ENCODE data around the gene HLA-DRA. TPM values are rescaled to one million over a fixed set of nuclear protein-coding genes. Genes with fewer than 3 reads are reported as not detected.

Gene HLA-DRA
- total and polyA plus RNA-seq, 9 of the 15 experiments (the other 6 are each of a cell fraction or from before 2014, with no cell fraction given): 0.18 to 1.8 (median 0.41) TPM; not detected in 4

DNA sequence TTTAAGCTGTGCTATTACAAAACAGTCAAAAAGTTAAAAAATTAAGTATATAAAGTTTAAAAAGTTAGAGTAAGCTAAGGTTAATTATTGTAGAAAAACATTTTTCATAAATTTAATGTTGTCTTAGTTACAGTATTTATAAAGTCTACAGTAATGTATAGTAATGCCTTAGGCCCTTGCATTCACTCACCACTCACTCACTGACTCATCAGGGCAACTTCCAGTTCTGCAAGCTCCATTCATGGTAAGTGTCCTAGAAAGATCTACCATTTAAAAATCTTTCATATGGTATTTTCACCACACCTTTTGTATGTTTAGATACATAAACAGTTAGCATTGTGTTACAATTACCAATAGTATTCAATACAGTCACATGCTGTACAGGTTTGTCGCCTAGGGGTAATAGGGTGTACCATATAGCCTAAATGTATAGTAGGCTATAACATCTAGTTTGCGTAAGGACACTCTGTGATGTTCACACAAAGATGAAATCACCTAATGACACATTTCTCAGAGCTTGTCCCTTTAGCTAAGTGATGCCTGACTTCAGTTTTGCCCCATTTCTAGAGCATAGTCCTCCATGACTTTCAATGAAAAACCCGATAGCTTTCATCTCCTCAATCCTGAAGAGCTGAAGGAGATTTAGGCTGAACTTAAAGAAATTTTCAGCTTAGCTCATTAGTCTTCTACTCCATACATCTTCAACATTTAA lies 14.9 kb upstream of the HLA-DRA start:
- POLR2A ChIA-PET: no interaction called here
- no TSS peak for BruUV-seq (replicated peaks)
- FAIRE-seq: no peak

DNA sequence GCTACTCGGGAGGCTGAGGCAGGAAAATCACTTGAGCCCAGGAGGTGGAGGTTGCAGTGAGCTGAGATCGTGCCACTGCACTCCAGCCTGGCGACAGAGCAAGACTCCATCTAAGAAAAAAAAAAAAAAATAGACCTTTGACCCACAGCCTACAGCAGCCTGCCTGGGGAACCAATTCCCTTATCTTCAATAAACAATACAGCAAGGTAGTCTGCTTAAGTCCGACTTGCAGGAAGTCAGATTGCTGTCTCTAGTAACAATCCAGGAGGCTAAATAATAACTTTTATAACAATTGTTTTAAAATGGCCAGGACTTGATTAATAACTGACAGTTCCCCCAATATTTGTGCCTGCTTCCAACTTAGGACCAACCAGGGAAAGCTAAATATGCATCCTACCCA lies 13.3 kb upstream of the HLA-DRA start:
- H4K20me1 ChIP-seq (replicated peaks; ENCODE audit: control insufficient read depth, insufficient read depth, low read length): no peaks in the 10 kb centered on the region
- H3K4me3 ChIP-seq: no peak overlapping the region
- no TSS peak for BruUV-seq (replicated peaks)

More for the DNA sequence above, 14.9 kb upstream of the HLA-DRA start:
- WGBS (ENCODE audit: insufficient coverage, low coverage, missing lambda C conversion rate): 0% methylated on average over 3 of the region's 3 CpGs
- Histone ChIP-seq H3K4me2 (ENCODE audit: insufficient read depth, low read length) (no peak overlapping the region), H3K27ac (ENCODE audit: extremely low read depth, low read depth, low read length) (no peak overlapping the region), H3K36me3 (ENCODE audit: control insufficient read depth, insufficient read depth, low read length) (no peaks in the 10 kb centered on the region), H3K9me3 (replicated peaks; ENCODE audit: control insufficient read depth, insufficient read depth, low read depth, low read length) (no peaks in the 10 kb centered on the region), H3K9me1 (ENCODE audit: control insufficient read depth, insufficient read depth, low read length) (no peaks in the 10 kb centered on the region), H4K20me1 (replicated peaks; ENCODE audit: control insufficient read depth, insufficient read depth, low read length) (no peaks in the 10 kb centered on the region), H3K79me2 (ENCODE audit: control insufficient read depth, insufficient read depth, low read length) (no peaks in the 10 kb centered on the region), H3K4me1 (replicated peaks in 1 of 2; ENCODE audit: control insufficient read depth in 2 of 2, insufficient read depth in 2 of 2, low read length in 2 of 2) (no peaks in the 10 kb centered on the region), H3K27me3 (ENCODE audit: control insufficient read depth in 2 of 2, insufficient read depth in 2 of 2, low read length in 2 of 2) (no peaks in the 10 kb centered on the region), H3K9ac (ENCODE audit: insufficient read depth in 1 of 2, low read depth in 2 of 2, low read length in 2 of 2) (no peak overlapping the region), H2AFZ (ENCODE audit: low read depth, low read length) (no peak overlapping the region), H3K4me3 (no peak overlapping the region)
- DNase-seq (ENCODE audit: extremely low read depth in 1 of 4, low spot score in 3 of 4): no peak
- in situ Hi-C loops (cut with MboI) (loop anchor here (5.0 kb wide), 1 partner anchor 373 kb away; no protein-coding TSS in a partner anchor), intact Hi-C loops (cut with micrococcal nuclease) (no loop called here)
- CTCF ChIA-PET (ENCODE audit: low intra/inter-chr PET ratio): no interaction called here
- no peak for TF ChIP-seq KLF6 (CRISPR knock-in tag; IDR thresholded peaks at IDR 0.05; ENCODE audit: borderline replicate concordance)
- no peak for TF ChIP-seq BDP1 (IDR thresholded peaks at IDR 0.05; ENCODE audit: insufficient read depth, insufficient read length)
- ATAC-seq: no peak

More for the DNA sequence above, 13.3 kb upstream of the HLA-DRA start:
- in situ Hi-C loops (cut with MboI): no loop called here
- no peak for FAIRE-seq
- H3K79me2 ChIP-seq (ENCODE audit: control insufficient read depth, insufficient read depth, low read length): no peaks in the 10 kb centered on the region
- TF ChIP-seq PYGO2 (tag; IDR thresholded peaks at IDR 0.05): no peak
- TF ChIP-seq ETV6 (IDR thresholded peaks at IDR 0.05; ENCODE audit: borderline replicate concordance in 1 of 2, low read depth in 2 of 2, low read length in 1 of 2): no peak
- no peak for TF ChIP-seq ETV6 (CRISPR knock-in tag; IDR thresholded peaks at IDR 0.05; ENCODE audit: borderline replicate concordance)
- TF ChIP-seq FOSL1 (tag; conservative IDR thresholded peaks at IDR 0.05): no peak
- TF ChIP-seq CC2D1A (IDR thresholded peaks at IDR 0.05): no peak
- no peak for TF ChIP-seq ZNF41 (CRISPR knock-in tag; conservative IDR thresholded peaks at IDR 0.05)
- no peak for TF ChIP-seq JUNB (CRISPR knock-in tag; conservative IDR thresholded peaks at IDR 0.05)
- TF ChIP-seq MXI1 (IDR thresholded peaks at IDR 0.05; ENCODE audit: low read depth, low read length): no peak
- no peak for TF ChIP-seq HDAC2 (IDR thresholded peaks at IDR 0.05)
- TF ChIP-seq EZH2 (IDR thresholded peaks at IDR 0.05; ENCODE audit: borderline replicate concordance, low read depth, low read length): no peak
- H3K4me2 ChIP-seq (ENCODE audit: insufficient read depth, low read length): no peak overlapping the region
- intact Hi-C loops (cut with micrococcal nuclease): no loop called here
- H3K4me1 ChIP-seq (replicated peaks in 1 of 2; ENCODE audit: control insufficient read depth in 2 of 2, insufficient read depth in 2 of 2, low read length in 2 of 2): no peaks in the 10 kb centered on the region
- no peaks in the 10 kb centered on the region for H3K9me1 ChIP-seq (ENCODE audit: control insufficient read depth, insufficient read depth, low read length)
- DNase-seq (ENCODE audit: extremely low read depth in 1 of 4, low spot score in 3 of 4): no peak
- ChIA-PET CTCF (ENCODE audit: low intra/inter-chr PET ratio) (no interaction called here), POLR2A (no interaction called here)
- no peak overlapping the region for H3K9ac ChIP-seq (ENCODE audit: insufficient read depth in 1 of 2, low read depth in 2 of 2, low read length in 2 of 2)
- H3K9me3 ChIP-seq (replicated peaks; ENCODE audit: control insufficient read depth, insufficient read depth, low read depth, low read length): no peaks in the 10 kb centered on the region
- WGBS (ENCODE audit: insufficient coverage, low coverage, missing lambda C conversion rate): 0% methylated on average over 3 of the region's 4 CpGs
- ATAC-seq: no peak
- no peak overlapping the region for H2AFZ ChIP-seq (ENCODE audit: low read depth, low read length)
- no peak overlapping the region for H3K27ac ChIP-seq (ENCODE audit: extremely low read depth, low read depth, low read length)
- H3K36me3 ChIP-seq (ENCODE audit: control insufficient read depth, insufficient read depth, low read length): no peaks in the 10 kb centered on the region
- H3K27me3 ChIP-seq (ENCODE audit: control insufficient read depth in 2 of 2, insufficient read depth in 2 of 2, low read length in 2 of 2): no peaks in the 10 kb centered on the region
